Measurements from ENCODE around the gene GNL2. TPM values are rescaled to one million over a fixed set of nuclear protein-coding genes. Genes with fewer than 3 reads are reported as not detected.
A peak's percentile ranks its signal among the peaks of the same experiment; 100 is the strongest.

The GNL2 gene
- polyA plus RNA-seq, 1 donor (not counting 4 experiments of a cell fraction or from before 2014, with no cell fraction given), result 81.0 TPM

- TF ChIP-seq EZH2 (IDR thresholded peaks at IDR 0.05; ENCODE audit: low read length) (no peak), CTCF (optimal IDR thresholded peaks at IDR 0.05 in 1 of 3, IDR thresholded peaks at IDR 0.05 in 1 of 3, conservative IDR thresholded peaks at IDR 0.05 in 1 of 3; ENCODE audit: extremely low read depth in 1 of 3, insufficient read depth in 2 of 3, low read length in 3 of 3) (no peak)
- peak; percentile 75 for FAIRE-seq
- no peaks in the 10 kb centered on the region for H3K9me3 ChIP-seq (ENCODE audit: control insufficient read depth, low read depth, low read length)
- no peak for DNase-seq (ENCODE audit: low read depth, low spot score)
- H3K79me2 ChIP-seq (ENCODE audit: control insufficient read depth, insufficient read depth, low read length), result no peaks in the 10 kb centered on the region
- H4K20me1 ChIP-seq (ENCODE audit: control insufficient read depth, extremely low read depth, insufficient read depth, low read length), result no peaks in the 10 kb centered on the region
- H3K27ac ChIP-seq (ENCODE audit: control insufficient read depth, insufficient read depth, low read length), result no peak overlapping the region
- H3K36me3 ChIP-seq (ENCODE audit: control insufficient read depth in 2 of 2, extremely low read depth in 1 of 2, insufficient read depth in 2 of 2, low read length in 2 of 2), result peaks cover 29 to 64% of the 10 kb centered on the region in 2 experiments
- peaks cover 27% of the 10 kb centered on the region for H3K4me1 ChIP-seq (ENCODE audit: control insufficient read depth, extremely low read depth, insufficient read depth, low read length)
- H2AFZ ChIP-seq (ENCODE audit: control insufficient read depth, low read length), result no peak overlapping the region
- H3K9ac ChIP-seq (ENCODE audit: control insufficient read depth, extremely low read depth, insufficient read depth, low read length), result no peak overlapping the region
- H3K9me1 ChIP-seq (ENCODE audit: control insufficient read depth, extremely low read depth, insufficient read depth, low read length), result no peaks in the 10 kb centered on the region
- H3K27me3 ChIP-seq (ENCODE audit: control insufficient read depth, extremely low read depth, insufficient read depth, low read length), result no peaks in the 10 kb centered on the region
- no peak overlapping the region for H3K4me2 ChIP-seq (ENCODE audit: control insufficient read depth, extremely low read depth, insufficient read depth, low read depth, low read length)
- no peak overlapping the region for H3K4me3 ChIP-seq (ENCODE audit: control insufficient read depth in 2 of 3, extremely low read depth in 1 of 3, insufficient read depth in 2 of 3, low read depth in 1 of 3, low read length in 3 of 3)
- dilution Hi-C loops (cut with MboI; ENCODE audit: extremely low pct_ligation_motif_present, low sequenced_read_pairs), result loop anchor here (25.0 kb wide), 1 partner anchor 112 kb away; the partner anchor contains the start of gene CDCA8
Observed at GRCh38 chr1:37574834-37575480, 20.8 kb downstream of the GNL2 start.

- FAIRE-seq, result no peak
- Histone ChIP-seq H3K4me3 (ENCODE audit: control insufficient read depth in 2 of 3, extremely low read depth in 1 of 3, insufficient read depth in 2 of 3, low read depth in 1 of 3, low read length in 3 of 3) (no peak overlapping the region), H4K20me1 (ENCODE audit: control insufficient read depth, extremely low read depth, insufficient read depth, low read length) (no peaks in the 10 kb centered on the region), H3K4me2 (ENCODE audit: control insufficient read depth, extremely low read depth, insufficient read depth, low read depth, low read length) (no peak overlapping the region), H3K27me3 (ENCODE audit: control insufficient read depth, extremely low read depth, insufficient read depth, low read length) (no peaks in the 10 kb centered on the region), H3K36me3 (ENCODE audit: control insufficient read depth in 2 of 2, extremely low read depth in 1 of 2, insufficient read depth in 2 of 2, low read length in 2 of 2) (peaks cover 47 to 70% of the 10 kb centered on the region in 2 experiments), H2AFZ (ENCODE audit: control insufficient read depth, low read length) (no peak overlapping the region), H3K27ac (ENCODE audit: control insufficient read depth, insufficient read depth, low read length) (no peak overlapping the region), H3K9ac (ENCODE audit: control insufficient read depth, extremely low read depth, insufficient read depth, low read length) (no peak overlapping the region), H3K4me1 (ENCODE audit: control insufficient read depth, extremely low read depth, insufficient read depth, low read length) (peaks cover 11% of the 10 kb centered on the region), H3K9me1 (ENCODE audit: control insufficient read depth, extremely low read depth, insufficient read depth, low read length) (no peaks in the 10 kb centered on the region), H3K79me2 (ENCODE audit: control insufficient read depth, insufficient read depth, low read length) (no peaks in the 10 kb centered on the region), H3K9me3 (ENCODE audit: control insufficient read depth, low read depth, low read length) (no peaks in the 10 kb centered on the region)
- no peak for DNase-seq (ENCODE audit: low read depth, low spot score)
- TF ChIP-seq CTCF (optimal IDR thresholded peaks at IDR 0.05 in 1 of 3, IDR thresholded peaks at IDR 0.05 in 1 of 3, conservative IDR thresholded peaks at IDR 0.05 in 1 of 3; ENCODE audit: extremely low read depth in 1 of 3, insufficient read depth in 2 of 3, low read length in 3 of 3) (no peak), EZH2 (IDR thresholded peaks at IDR 0.05; ENCODE audit: low read length) (no peak)
- dilution Hi-C loops (cut with MboI; ENCODE audit: extremely low pct_ligation_motif_present, low sequenced_read_pairs), result no loop called here
Observed at GRCh38 chr1:37570528-37571334, 25.0 kb downstream of the GNL2 start.
